Measurements from ENCODE around the gene DHX58. TPM values are rescaled to one million over a fixed set of nuclear protein-coding genes. Genes with fewer than 3 reads are reported as not detected.

The DHX58 gene
- total RNA-seq, 1 donor from 2014 or later, result 0.82 TPM

DNA sequence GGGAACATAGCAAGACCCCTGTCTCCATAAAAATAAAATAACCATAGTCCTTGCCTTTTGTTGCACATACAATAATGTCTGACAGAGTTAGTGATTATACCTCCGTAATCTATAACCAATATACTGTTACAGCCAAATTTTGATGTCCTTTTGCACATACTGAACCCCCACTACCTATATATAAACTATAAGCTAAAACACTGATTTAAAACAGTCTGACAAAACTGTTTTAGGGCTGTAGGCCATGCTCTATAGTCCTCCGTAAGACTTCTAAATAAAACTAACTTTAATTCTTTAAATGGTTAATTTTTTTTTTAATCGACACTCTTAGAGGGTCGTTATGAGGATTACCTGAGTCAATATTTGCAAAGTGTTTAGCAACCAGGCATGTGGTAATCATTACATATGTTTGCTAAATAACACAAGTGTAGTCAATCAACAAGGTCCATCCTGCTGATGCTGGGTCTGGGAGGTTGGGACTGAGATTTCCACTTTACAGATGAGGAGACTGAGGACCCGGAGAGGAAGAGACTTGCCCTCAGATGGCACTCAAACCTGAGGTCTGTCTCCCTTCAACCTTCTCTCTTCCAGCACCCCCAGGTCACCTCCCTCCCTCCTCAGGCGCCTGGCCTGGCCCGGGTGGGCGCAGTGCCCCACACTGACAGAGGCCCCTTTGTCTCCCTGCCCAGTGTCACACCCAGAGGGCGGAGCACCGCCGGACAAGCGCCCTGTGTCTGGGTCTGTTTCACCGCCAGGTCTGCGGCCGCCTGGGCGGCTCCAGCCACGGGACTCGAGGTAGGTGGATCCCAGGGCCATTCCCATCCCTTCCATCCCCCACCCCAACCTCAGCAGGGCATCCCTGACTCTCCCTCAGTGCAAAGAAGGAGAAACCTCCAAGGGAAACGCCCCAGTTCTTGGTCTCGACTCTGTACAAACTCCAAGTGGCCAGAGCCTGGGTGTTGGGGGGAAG, 24.5 kb downstream of the DHX58 start:
- DNase-seq (ENCODE audit: low spot score in 2 of 2) (no peak), FAIRE-seq (no peak)

DNA sequence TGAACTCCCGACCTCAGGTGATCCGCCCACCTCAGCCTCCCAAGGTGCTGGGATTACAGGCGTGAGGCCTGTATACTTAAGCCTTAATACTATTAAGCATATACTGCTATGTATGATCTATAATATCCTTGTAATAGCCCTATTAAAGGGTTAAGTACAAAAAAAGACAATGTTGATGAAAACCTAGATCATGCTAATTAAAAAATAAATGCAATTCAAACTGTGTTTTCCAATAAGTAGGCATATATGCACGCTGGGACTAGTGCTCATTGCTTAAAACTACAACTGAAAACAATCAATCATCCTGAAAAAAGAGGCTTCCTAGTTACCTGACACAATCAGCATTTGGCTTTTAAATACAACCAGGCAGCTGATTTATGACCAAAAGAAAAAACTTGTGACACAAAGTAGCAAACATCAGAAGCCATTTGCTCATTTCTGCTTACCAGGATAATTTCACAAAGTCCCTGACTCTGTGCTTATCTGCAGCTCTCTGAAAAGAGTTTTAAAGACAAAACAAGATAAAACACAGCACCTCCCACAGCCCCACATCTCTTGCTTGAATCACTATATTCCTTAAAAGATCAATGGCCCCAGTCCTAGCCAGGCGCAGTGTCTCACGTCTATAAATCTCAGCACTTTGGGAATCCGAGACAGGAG, 25.3 kb downstream of the DHX58 start:
- FAIRE-seq (no peak), DNase-seq (ENCODE audit: low spot score in 2 of 2) (no peak)

DNA sequence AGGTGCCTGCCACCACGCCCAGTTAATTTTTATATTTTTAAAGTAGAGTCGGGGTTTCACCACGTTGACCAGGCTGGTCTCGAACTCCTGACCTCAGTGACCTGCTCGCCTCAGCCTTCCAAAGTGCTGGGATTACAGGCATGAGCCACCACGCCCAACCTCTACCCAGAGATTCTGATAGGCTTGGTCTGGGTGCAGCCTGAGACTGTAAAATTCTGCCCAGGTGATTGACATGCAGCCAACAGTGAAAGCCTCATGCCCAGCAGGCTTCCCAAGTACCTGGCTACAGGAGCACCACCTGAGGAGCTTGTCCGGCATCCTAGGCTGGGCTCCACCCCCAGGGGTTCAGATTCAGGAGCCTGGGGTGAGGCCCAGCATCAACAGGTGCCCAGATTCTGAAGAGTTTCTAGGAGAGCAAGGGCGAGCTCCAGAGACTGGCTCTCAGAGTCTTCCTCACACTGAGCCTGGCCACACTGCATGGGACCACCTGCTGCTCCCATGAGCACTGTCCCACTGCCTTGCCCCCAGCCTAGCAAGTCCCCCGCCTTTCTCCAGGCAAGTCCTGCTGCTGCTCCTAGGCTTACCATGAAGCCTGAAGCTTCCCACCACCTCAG, 30.9 kb downstream of the DHX58 start:
- FAIRE-seq (no peak), DNase-seq (ENCODE audit: low spot score in 2 of 2) (no peak)

- FAIRE-seq, result no peak
- DNase-seq (ENCODE audit: low spot score in 2 of 2), result no peak
These were observed 33.0 kb downstream of the DHX58 start for GRCh38 chr17:42079541-42079940.

- DNase-seq (ENCODE audit: low spot score in 2 of 2) (no peak), FAIRE-seq (no peak)
These were observed 34.0 kb downstream of the DHX58 start for GRCh38 chr17:42078396-42079043.

GRCh38 chr17:42077755-42078154, 34.8 kb downstream of the DHX58 start:
- DNase-seq (ENCODE audit: low spot score in 2 of 2) (no peak), FAIRE-seq (no peak)

DNA sequence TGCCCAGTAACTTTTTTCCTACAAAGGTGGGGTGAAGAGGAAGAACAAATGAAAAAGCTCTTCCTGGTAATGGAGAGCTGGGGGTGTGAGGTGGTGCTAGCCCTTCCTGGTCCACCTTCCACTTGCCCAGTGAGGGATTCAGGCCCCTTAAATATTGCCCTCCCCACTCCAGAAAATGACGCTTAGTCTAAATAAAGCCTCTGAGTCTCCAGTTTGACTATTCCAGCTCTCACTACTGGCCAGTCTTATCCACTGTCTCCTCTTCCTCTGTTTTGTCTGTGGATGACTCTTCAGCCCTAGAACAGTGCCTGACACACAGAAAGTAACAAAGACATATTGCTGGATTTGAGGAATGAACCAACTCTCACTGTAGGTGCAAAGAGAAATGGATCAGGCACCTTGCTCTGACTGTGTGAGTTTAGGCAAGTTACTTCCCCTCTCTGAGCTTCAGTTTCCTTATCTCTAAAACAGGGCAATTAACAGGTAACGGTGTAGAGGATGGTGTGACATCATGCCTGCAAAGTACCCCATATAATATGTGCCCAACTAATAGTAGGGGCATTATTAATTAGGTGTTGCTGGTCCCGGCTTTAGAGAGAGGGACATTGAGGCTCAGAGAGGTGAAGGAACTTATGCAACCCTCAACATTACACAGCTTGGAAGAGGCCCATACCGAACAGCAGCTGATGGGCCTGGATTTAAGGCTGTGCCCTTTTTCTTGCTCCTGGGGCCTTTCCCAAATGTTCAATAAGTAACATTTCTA, 35.5 kb downstream of the DHX58 start:
- FAIRE-seq, result no peak
- DNase-seq (ENCODE audit: low spot score in 2 of 2), result no peak

GRCh38 chr17:42075789-42076188, 36.7 kb downstream of the DHX58 start:
- FAIRE-seq (no peak), DNase-seq (ENCODE audit: low spot score in 2 of 2) (no peak)

DNA sequence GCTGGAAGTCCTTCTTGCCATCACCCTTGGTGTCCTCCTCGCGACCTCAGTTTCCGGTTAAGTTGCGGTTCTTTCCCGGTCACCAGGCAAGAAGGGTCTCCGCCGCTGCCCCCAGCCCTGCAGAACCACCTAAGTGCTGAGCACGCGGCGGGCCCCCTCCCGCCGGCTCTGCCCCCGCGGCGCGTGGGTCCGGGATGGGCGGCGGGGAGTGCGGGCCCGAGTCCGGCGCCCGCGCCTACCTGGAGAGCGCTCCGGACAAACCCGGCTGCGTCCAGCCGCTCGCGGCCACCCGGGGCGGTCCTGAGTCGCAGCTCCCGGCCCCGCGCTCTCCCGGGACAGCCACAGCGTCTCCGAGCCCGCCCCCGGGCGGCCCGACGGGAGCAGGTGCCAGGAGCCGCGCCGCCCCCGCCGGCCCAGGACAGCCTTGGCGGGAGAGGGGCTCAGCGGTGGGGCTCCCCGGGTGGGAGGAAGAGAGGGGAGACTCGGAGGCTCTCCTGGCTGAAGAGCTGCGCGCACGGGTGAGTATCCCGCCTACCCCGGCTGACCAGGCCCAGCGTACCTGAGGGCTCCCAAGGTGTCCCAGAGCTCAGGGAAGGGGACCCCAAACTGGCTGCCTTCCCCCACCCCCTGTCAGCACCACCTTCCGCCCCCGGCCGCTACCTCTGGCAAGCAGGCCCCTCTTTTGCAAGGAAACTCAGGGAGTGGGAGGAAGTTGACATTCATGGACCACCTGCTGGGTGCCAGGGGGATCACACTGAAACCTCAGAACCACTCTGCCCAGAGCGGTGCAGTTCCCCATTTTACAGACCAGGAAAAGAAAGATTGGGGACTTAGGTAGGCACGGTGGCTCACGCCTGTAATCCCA, 40.0 kb downstream of the DHX58 start:
- FAIRE-seq, result no peak
- peak in 1 of 2 donors; percentile 45 for DNase-seq (ENCODE audit: low spot score in 2 of 2)

DNA sequence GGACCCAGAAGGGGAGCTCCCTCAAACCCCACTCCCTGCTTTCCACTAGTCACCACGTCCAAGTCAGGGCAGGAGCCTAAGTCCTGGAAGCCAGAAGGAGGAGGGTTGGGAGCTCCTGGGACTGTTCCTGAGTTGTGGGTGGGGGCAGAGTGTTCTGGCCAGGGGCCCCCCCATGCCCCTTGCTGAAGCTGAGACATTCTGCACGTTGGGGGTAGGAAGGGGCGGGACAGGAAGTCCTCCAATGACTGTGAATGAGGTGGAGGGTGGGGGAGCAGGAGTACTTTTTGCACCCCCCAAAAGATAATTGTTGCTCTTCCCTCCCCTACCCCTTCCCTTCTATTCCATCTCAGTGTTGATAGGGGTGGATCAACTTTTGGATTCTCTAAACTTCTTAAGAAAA, 40.7 kb downstream of the DHX58 start:
- no peak for FAIRE-seq
- no peak for DNase-seq (ENCODE audit: low spot score in 2 of 2)

GRCh38 chr17:42068979-42069378, 43.5 kb downstream of the DHX58 start:
- DNase-seq (ENCODE audit: low spot score in 2 of 2) (no peak), FAIRE-seq (no peak)

GRCh38 chr17:42067371-42068091, 45.0 kb downstream of the DHX58 start:
- FAIRE-seq, result no peak
- DNase-seq (ENCODE audit: low spot score in 2 of 2), result peak in 1 of 2 donors; percentile 63

DNA sequence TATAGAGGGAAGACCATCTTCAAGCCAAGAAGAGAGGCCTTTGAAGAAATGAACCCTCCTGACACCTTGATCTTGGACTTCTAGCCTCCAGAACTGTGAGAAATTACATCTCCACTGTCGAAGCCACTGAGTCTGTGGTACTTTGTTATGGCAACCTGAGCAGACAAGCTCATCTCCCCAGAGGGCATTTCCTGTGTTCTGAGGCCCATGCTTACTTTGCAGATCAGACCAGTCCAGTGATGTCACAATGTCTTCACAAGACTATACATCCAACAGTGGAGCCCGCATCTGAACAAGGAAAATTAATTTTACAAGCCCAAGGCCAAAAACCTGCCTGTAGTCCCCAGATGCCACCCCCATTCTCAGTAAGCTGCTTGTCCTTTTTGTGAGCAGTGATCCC, 47.3 kb downstream of the DHX58 start:
- FAIRE-seq, result no peak
- DNase-seq (ENCODE audit: low spot score in 2 of 2), result no peak

DNA sequence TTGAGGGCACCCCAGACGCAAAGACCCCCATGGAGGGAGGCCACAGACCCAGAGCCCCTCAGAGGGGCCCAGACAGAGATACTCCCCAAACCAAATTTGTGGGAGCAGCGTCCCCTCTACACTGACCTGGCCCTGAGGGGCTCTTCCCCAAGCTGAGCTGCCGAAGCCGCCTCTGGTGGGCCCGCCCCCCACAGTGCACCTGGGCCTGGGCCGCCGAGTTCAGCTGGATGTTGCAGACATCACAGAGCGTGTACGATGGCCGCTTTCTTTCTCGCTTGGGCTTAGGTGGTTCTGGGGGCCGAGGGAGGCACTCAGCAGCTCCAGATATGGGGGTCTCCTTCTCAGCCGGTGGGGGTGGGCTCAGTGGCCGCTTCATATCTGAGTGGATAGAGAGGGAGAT, 49.8 kb downstream of the DHX58 start:
- DNase-seq (ENCODE audit: low spot score in 2 of 2) (no peak), FAIRE-seq (no peak)

GRCh38 chr17:42061646-42062487, 50.6 kb downstream of the DHX58 start:
- no peak for DNase-seq (ENCODE audit: low spot score in 2 of 2)
- FAIRE-seq, result no peak

- no peak for FAIRE-seq
- DNase-seq (ENCODE audit: low spot score in 2 of 2), result no peak
These were observed 52.3 kb downstream of the DHX58 start for GRCh38 chr17:42060231-42060630.

DNA sequence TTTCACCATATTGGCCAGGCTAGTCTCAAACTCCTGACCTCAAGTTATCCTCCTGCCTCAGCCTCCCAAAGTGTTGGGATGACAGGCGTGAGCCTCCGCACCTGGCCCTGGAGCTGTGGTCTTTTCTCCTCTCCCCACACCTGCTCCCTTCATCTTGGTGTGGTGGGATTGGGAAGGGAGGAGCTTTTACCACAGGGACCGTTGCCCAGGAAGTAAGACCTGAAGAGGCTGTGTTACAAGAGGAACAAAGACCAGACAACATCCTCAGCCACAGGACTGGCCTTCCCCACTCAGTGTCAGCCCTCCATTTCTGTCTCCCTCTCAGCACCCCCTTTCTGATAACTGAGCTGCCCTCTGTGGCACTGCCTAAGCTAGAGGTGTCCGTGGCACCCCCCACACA, 52.7 kb downstream of the DHX58 start:
- no peak for DNase-seq (ENCODE audit: low spot score in 2 of 2)

DNA sequence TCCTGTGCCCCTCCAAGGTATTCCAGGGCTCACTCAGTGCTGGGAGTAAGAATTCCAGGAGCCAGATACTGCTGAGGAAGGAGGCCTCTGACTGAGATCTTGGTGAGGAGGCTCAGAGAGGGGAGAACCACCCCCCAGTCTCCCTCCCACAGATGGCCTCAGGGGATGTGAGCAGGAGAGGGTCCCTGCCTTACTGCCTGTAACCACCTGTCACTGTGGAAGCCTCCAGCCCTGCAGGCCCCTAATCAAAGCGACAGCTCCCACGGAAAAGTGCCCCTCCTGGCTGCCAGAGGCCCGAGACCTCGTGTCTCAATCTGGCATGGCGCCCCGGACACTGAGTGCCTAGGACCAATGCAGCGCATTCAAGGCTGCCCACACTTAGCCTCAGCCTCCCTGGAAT, 54.5 kb downstream of the DHX58 start:
- DNase-seq (ENCODE audit: low spot score in 2 of 2), result no peak
- FAIRE-seq, result no peak

More for the DNA sequence above, 52.7 kb downstream of the DHX58 start:
- FAIRE-seq, result no peak
